NCI-H2171 treated with DMSO at 0.1 percent for 48 hours (cell line): ENCODE measurements around the gene SEPTIN2.
"Not testable (repeated sequence)": the region's sequence is repeated elsewhere in the genome, so short reads cannot be mapped to it uniquely, and the experiment has no call there.

ENCODE experiments used
- DNase-seq: peaks from one replicate; lab custom pipeline; 2025; lab: John Stamatoyannopoulos, UW

SEPTIN2 gene

GRCh38 chr2:241288324-241288888 is 27.3 kb upstream of the SEPTIN2 start:
- no peak for DNase-seq

GRCh38 chr2:241289053-241289452 is 26.7 kb upstream of the SEPTIN2 start:
- no peak for DNase-seq

GRCh38 chr2:241289597-241289996 is 26.1 kb upstream of the SEPTIN2 start:
- DNase-seq: no peak

GRCh38 chr2:241291153-241291552 is 24.6 kb upstream of the SEPTIN2 start:
- no peak for DNase-seq

GRCh38 chr2:241291977-241292376 is 23.7 kb upstream of the SEPTIN2 start:
- no peak for DNase-seq

- not testable (repeated sequence) for DNase-seq
Measured at GRCh38 chr2:241293378-241293797, 22.3 kb upstream of the SEPTIN2 start.

GRCh38 chr2:241295326-241296095 is 20.2 kb upstream of the SEPTIN2 start:
- DNase-seq: no peak

GRCh38 chr2:241296767-241297166 is 19.0 kb upstream of the SEPTIN2 start:
- no peak for DNase-seq

- DNase-seq: no peak
Measured at GRCh38 chr2:241298673-241299072, 17.1 kb upstream of the SEPTIN2 start.

GRCh38 chr2:241300000-241300399 is 15.7 kb upstream of the SEPTIN2 start:
- no peak for DNase-seq

- no peak for DNase-seq
Measured at GRCh38 chr2:241302083-241302482, 13.6 kb upstream of the SEPTIN2 start.

GRCh38 chr2:241302759-241303651 is 12.7 kb upstream of the SEPTIN2 start:
- no peak for DNase-seq

GRCh38 chr2:241304039-241304670 is 11.6 kb upstream of the SEPTIN2 start:
- no peak for DNase-seq

- DNase-seq: no peak
Measured at GRCh38 chr2:241307055-241307454, 8.7 kb upstream of the SEPTIN2 start.

GRCh38 chr2:241308267-241308666 is 7.5 kb upstream of the SEPTIN2 start:
- no peak for DNase-seq

- DNase-seq: no peak
Measured at GRCh38 chr2:241308832-241309500, 6.8 kb upstream of the SEPTIN2 start.

- DNase-seq: no peak
Measured at GRCh38 chr2:241309684-241310117, 6.0 kb upstream of the SEPTIN2 start.

- DNase-seq: no peak
Measured at GRCh38 chr2:241310917-241311566, 4.7 kb upstream of the SEPTIN2 start.

GRCh38 chr2:241312082-241312481 is 3.6 kb upstream of the SEPTIN2 start:
- DNase-seq: no peak

- no peak for DNase-seq
Measured at GRCh38 chr2:241313543-241314095, 2.1 kb upstream of the SEPTIN2 start.
